Hematopoietic multipotent progenitor cell treated with erythropoietin and hydrocortisone succinate and interleukin-3 and kit ligand, for 8 days (in vitro differentiated cells): ENCODE results near the gene PHRF1.

ENCODE experiments used
- DNase-seq: peaks from one replicate; pipeline ENCODE4 v3.0.0-alpha.2; 2015

Gene PHRF1

GRCh38 chr11:559020-559620 lies 17.1 kb upstream of the PHRF1 start:
- no peak for DNase-seq

GRCh38 chr11:559712-560304 lies 16.5 kb upstream of the PHRF1 start:
- no peak for DNase-seq

- DNase-seq, result peak; percentile 85
Measured at GRCh38 chr11:560305-561147, 15.7 kb upstream of the PHRF1 start, which contains the start of the genes LMNTD2 and RASSF7. Gene LMNTD2 (minus strand): TSS chr11:560738. CDS start chr11:560716, 22 bp downstream. Gene RASSF7 (plus strand): TSS chr11:560970. CDS start chr11:561769, 799 bp downstream.

- DNase-seq, result peak; percentile 74
Measured at GRCh38 chr11:561148-562003, 14.9 kb upstream of the PHRF1 start.

GRCh38 chr11:562046-562645 lies 14.1 kb upstream of the PHRF1 start:
- no peak for DNase-seq

- DNase-seq, result no peak
Measured at GRCh38 chr11:563066-563811, 13.0 kb upstream of the PHRF1 start.

- DNase-seq, result no peak
Measured at GRCh38 chr11:563812-564578, 12.3 kb upstream of the PHRF1 start.

- no peak for DNase-seq
Measured at GRCh38 chr11:565921-566509, 10.3 kb upstream of the PHRF1 start.

GRCh38 chr11:567011-567628 lies 9.2 kb upstream of the PHRF1 start:
- DNase-seq, result no peak

- no peak for DNase-seq
Measured at GRCh38 chr11:567629-568292, 8.5 kb upstream of the PHRF1 start.

- DNase-seq, result peak; percentile 93
Measured at GRCh38 chr11:568306-569157, 7.7 kb upstream of the PHRF1 start.

- no peak for DNase-seq
Measured at GRCh38 chr11:569158-569885, 6.9 kb upstream of the PHRF1 start.

GRCh38 chr11:571802-572185 lies 4.5 kb upstream of the PHRF1 start:
- DNase-seq, result no peak

GRCh38 chr11:573146-573759 lies 3.0 kb upstream of the PHRF1 start:
- no peak for DNase-seq

- peak; percentile 40 for DNase-seq
Measured at GRCh38 chr11:574031-574570, 2.2 kb upstream of the PHRF1 start.

- no peak for DNase-seq
Measured at GRCh38 chr11:574632-575312, 1.5 kb upstream of the PHRF1 start.
